ENCODE data around the gene SPX.

DNA sequence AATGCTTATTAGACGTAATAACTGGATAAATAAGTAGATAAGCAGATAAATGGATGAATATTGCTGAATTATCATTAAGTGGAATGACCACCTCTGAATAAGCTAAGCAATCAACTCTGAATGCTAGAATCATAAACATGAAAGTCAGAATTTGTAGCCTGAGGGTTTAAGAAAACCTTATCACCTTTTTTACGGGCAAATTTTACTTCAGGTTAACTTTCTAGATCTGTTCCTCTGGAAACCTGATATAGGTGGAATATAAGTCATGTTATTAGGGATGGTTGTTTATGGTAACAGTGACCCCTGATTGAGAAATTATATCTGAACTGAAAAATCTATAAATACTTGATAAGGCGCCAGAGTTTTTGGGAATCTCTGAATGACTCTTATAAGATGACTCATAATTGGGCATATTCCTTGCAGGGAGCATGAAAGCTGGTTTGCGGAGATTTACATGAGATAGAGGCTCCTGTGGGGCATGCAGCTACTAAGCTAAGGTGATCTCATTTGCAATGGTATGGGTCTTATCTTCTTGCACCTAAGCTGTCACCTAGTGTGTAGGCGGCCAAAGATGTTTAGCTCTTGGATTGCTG, 12.1 kb downstream of the SPX start:
- TF ChIP-seq GABPA (IDR thresholded peaks at IDR 0.05 in 1 of 2, conservative IDR thresholded peaks at IDR 0.05 in 1 of 2) (no peak), EGR1 (IDR thresholded peaks at IDR 0.05; ENCODE audit: low read depth in 2 of 2) (no peak), TAF1 (conservative IDR thresholded peaks at IDR 0.05) (no peak), YY1 (IDR thresholded peaks at IDR 0.05) (no peak), SP1 (IDR thresholded peaks at IDR 0.05) (no peak), RAD21 (IDR thresholded peaks at IDR 0.05) (no peak)
- TF ChIP-seq, protein P1, sequence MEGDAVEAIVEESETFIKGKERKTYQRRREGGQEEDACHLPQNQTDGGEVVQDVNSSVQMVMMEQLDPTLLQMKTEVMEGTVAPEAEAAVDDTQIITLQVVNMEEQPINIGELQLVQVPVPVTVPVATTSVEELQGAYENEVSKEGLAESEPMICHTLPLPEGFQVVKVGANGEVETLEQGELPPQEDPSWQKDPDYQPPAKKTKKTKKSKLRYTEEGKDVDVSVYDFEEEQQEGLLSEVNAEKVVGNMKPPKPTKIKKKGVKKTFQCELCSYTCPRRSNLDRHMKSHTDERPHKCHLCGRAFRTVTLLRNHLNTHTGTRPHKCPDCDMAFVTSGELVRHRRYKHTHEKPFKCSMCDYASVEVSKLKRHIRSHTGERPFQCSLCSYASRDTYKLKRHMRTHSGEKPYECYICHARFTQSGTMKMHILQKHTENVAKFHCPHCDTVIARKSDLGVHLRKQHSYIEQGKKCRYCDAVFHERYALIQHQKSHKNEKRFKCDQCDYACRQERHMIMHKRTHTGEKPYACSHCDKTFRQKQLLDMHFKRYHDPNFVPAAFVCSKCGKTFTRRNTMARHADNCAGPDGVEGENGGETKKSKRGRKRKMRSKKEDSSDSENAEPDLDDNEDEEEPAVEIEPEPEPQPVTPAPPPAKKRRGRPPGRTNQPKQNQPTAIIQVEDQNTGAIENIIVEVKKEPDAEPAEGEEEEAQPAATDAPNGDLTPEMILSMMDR (IDR thresholded peaks at IDR 0.05; ENCODE audit: low read depth, low read length, missing input control), result no peak
- TF ChIP-seq, protein P2, sequence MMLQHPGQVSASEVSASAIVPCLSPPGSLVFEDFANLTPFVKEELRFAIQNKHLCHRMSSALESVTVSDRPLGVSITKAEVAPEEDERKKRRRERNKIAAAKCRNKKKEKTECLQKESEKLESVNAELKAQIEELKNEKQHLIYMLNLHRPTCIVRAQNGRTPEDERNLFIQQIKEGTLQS (IDR thresholded peaks at IDR 0.05), result no peak
- TF ChIP-seq, protein P3, sequence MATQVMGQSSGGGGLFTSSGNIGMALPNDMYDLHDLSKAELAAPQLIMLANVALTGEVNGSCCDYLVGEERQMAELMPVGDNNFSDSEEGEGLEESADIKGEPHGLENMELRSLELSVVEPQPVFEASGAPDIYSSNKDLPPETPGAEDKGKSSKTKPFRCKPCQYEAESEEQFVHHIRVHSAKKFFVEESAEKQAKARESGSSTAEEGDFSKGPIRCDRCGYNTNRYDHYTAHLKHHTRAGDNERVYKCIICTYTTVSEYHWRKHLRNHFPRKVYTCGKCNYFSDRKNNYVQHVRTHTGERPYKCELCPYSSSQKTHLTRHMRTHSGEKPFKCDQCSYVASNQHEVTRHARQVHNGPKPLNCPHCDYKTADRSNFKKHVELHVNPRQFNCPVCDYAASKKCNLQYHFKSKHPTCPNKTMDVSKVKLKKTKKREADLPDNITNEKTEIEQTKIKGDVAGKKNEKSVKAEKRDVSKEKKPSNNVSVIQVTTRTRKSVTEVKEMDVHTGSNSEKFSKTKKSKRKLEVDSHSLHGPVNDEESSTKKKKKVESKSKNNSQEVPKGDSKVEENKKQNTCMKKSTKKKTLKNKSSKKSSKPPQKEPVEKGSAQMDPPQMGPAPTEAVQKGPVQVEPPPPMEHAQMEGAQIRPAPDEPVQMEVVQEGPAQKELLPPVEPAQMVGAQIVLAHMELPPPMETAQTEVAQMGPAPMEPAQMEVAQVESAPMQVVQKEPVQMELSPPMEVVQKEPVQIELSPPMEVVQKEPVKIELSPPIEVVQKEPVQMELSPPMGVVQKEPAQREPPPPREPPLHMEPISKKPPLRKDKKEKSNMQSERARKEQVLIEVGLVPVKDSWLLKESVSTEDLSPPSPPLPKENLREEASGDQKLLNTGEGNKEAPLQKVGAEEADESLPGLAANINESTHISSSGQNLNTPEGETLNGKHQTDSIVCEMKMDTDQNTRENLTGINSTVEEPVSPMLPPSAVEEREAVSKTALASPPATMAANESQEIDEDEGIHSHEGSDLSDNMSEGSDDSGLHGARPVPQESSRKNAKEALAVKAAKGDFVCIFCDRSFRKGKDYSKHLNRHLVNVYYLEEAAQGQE (IDR thresholded peaks at IDR 0.05), result no peak
- TF ChIP-seq, protein P4, sequence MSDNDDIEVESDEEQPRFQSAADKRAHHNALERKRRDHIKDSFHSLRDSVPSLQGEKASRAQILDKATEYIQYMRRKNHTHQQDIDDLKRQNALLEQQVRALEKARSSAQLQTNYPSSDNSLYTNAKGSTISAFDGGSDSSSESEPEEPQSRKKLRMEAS (IDR thresholded peaks at IDR 0.05), result no peak
